Measurements from ENCODE around the gene ZNF284.
"Not testable (repeated sequence)": the region's sequence is repeated elsewhere in the genome, so short reads cannot be mapped to it uniquely, and the experiment has no call there.

Gene ZNF284

GRCh38 chr19:44112802-44113137 lies 40.8 kb downstream of the ZNF284 start:
- no peak for DNase-seq

- peak; percentile 89 for DNase-seq
Measured at GRCh38 chr19:44113138-44113783, 41.3 kb downstream of the ZNF284 start, which contains the start of gene ZNF225. Gene ZNF225 (plus strand): TSS chr19:44113399. CDS start chr19:44115828, 2,429 bp downstream.

GRCh38 chr19:44113784-44114390 lies 41.9 kb downstream of the ZNF284 start:
- DNase-seq = peak; percentile 2

GRCh38 chr19:44121162-44121561 lies 49.2 kb downstream of the ZNF284 start:
- not testable (repeated sequence) for DNase-seq

GRCh38 chr19:44131955-44132354 lies 60.0 kb downstream of the ZNF284 start:
- DNase-seq = no peak

Measured in stimulated activated CD4-positive, alpha-beta T cell treated with anti-CD3 and anti-CD28 coated beads, Interleukin-15, amount 100 ng/mL, for 24 hours (primary cell).